Measurements from ENCODE around the gene KDM4C.

The KDM4C gene

GRCh38 chr9:7130266-7130820 lies 372.6 kb downstream of the KDM4C start:
- Histone ChIP-seq H3K9ac (ENCODE audit: insufficient read length) (no peak overlapping the region), H3K27ac (no peak overlapping the region), H3K4me3 (no peak overlapping the region), H3K36me3 (ENCODE audit: insufficient read depth, low read length) (no peaks in the 10 kb centered on the region), H3K9me3 (ENCODE audit: low read depth, low read length) (no peaks in the 10 kb centered on the region)
- no peak for DNase-seq (ENCODE audit: low read depth, low spot score)
- no peak for TF ChIP-seq EZH2 (IDR thresholded peaks at IDR 0.05)

- TF ChIP-seq FOXP2 (optimal IDR thresholded peaks at IDR 0.05; ENCODE audit: control extremely low read depth, extremely low read length, insufficient read depth) (no peak), POLR2AphosphoS5 (IDR thresholded peaks at IDR 0.05; ENCODE audit: borderline replicate concordance, low read depth, low read length) (no peak), EZH2 (IDR thresholded peaks at IDR 0.05) (no peak)
- H3K4me3 ChIP-seq = no peak overlapping the region
- no peak overlapping the region for H3K9ac ChIP-seq (ENCODE audit: insufficient read length)
- no peak overlapping the region for H3K27ac ChIP-seq
- no peaks in the 10 kb centered on the region for H3K9me3 ChIP-seq (ENCODE audit: low read depth, low read length)
- DNase-seq (ENCODE audit: low read depth, low spot score) = no peak
- H3K36me3 ChIP-seq (ENCODE audit: insufficient read depth, low read length) = no peaks in the 10 kb centered on the region
These were observed 374.8 kb downstream of the KDM4C start for GRCh38 chr9:7132605-7133004.

DNA sequence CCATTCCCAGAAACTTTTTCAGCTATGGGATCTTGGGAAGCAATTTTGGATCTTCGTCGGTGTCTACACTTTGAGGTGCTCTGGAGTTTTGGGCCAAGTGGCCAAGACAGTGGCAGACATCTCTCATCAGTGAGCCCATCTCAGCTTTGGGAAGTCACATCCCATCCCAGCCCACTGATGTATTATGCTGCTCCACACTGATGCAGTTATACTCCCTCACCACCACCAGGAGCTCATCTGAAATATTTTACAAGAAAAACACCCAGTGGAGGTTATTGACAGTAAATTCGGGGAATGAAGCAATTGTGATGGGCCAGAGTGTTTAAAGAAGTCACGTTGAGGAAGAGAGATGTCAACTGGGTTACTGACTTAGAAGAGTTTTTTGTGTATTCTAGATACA lies 378.0 kb downstream of the KDM4C start:
- no peak for TF ChIP-seq FOXP2 (optimal IDR thresholded peaks at IDR 0.05; ENCODE audit: control extremely low read depth, extremely low read length, insufficient read depth)
- no peak for TF ChIP-seq EZH2 (IDR thresholded peaks at IDR 0.05)
- TF ChIP-seq POLR2AphosphoS5 (IDR thresholded peaks at IDR 0.05; ENCODE audit: borderline replicate concordance, low read depth, low read length) = no peak
- no peak overlapping the region for H3K27ac ChIP-seq
- H3K36me3 ChIP-seq (ENCODE audit: insufficient read depth, low read length) = no peaks in the 10 kb centered on the region
- H3K4me3 ChIP-seq = no peak overlapping the region
- DNase-seq (ENCODE audit: low read depth, low spot score) = no peak
- no peak overlapping the region for H3K9ac ChIP-seq (ENCODE audit: insufficient read length)
- no peaks in the 10 kb centered on the region for H3K9me3 ChIP-seq (ENCODE audit: low read depth, low read length)

DNA sequence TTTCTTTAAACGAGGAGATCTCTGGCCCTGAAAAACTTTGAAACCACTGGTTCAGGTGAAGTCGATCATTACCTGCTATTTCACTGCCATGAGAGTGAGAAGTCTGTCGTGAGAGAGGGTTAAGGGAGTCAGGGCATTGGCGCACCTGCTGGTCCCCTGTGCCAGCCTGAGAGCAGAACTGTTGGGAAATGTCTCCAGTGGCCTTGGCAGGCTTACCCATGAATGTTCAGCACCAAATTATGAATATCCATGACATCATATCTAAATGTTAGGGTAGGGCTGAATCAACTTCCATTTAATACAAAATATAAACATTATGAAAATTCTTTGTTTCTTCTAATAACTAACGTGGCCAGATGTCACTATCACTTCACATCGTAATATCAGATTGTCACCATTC lies 379.3 kb downstream of the KDM4C start:
- H3K36me3 ChIP-seq (ENCODE audit: insufficient read depth, low read length) = no peaks in the 10 kb centered on the region
- H3K9me3 ChIP-seq (ENCODE audit: low read depth, low read length) = no peaks in the 10 kb centered on the region
- H3K4me3 ChIP-seq = no peak overlapping the region
- no peak overlapping the region for H3K27ac ChIP-seq
- TF ChIP-seq EZH2 (IDR thresholded peaks at IDR 0.05) = no peak
- TF ChIP-seq POLR2AphosphoS5 (IDR thresholded peaks at IDR 0.05; ENCODE audit: borderline replicate concordance, low read depth, low read length) = no peak
- TF ChIP-seq FOXP2 (optimal IDR thresholded peaks at IDR 0.05; ENCODE audit: control extremely low read depth, extremely low read length, insufficient read depth) = no peak
- DNase-seq (ENCODE audit: low read depth, low spot score) = no peak
- H3K9ac ChIP-seq (ENCODE audit: insufficient read length) = no peak overlapping the region

GRCh38 chr9:7137571-7137970 lies 379.8 kb downstream of the KDM4C start:
- no peak for DNase-seq (ENCODE audit: low read depth, low spot score)
- no peaks in the 10 kb centered on the region for H3K9me3 ChIP-seq (ENCODE audit: low read depth, low read length)
- H3K36me3 ChIP-seq (ENCODE audit: insufficient read depth, low read length) = no peaks in the 10 kb centered on the region
- H3K9ac ChIP-seq (ENCODE audit: insufficient read length) = no peak overlapping the region
- H3K27ac ChIP-seq = no peak overlapping the region
- no peak for TF ChIP-seq POLR2AphosphoS5 (IDR thresholded peaks at IDR 0.05; ENCODE audit: borderline replicate concordance, low read depth, low read length)
- no peak for TF ChIP-seq EZH2 (IDR thresholded peaks at IDR 0.05)
- no peak for TF ChIP-seq FOXP2 (optimal IDR thresholded peaks at IDR 0.05; ENCODE audit: control extremely low read depth, extremely low read length, insufficient read depth)
- H3K4me3 ChIP-seq = no peak overlapping the region

DNA sequence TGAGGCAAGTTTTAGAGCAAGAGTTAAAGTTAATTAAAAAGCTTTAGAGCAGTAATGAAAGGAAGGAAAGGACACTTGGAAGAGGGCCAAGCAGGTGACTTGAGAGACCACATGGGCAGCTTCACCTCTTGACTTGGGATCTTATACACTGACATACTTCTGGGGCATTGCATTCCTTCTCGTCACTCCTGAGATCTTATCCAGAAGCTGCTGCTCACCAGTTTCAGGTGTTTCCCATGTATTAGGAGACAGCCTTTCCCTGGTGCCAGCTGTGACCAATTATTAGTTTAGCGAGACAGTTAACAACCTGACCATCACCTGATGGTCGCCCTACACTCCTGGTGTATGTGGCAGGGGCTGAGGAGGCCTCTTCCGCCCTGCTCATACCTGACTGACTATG lies 382.1 kb downstream of the KDM4C start:
- no peak overlapping the region for H3K9ac ChIP-seq (ENCODE audit: insufficient read length)
- TF ChIP-seq FOXP2 (optimal IDR thresholded peaks at IDR 0.05; ENCODE audit: control extremely low read depth, extremely low read length, insufficient read depth) = no peak
- no peak for TF ChIP-seq EZH2 (IDR thresholded peaks at IDR 0.05)
- no peak for TF ChIP-seq POLR2AphosphoS5 (IDR thresholded peaks at IDR 0.05; ENCODE audit: borderline replicate concordance, low read depth, low read length)

GRCh38 chr9:7140401-7140800 lies 382.6 kb downstream of the KDM4C start:
- no peaks in the 10 kb centered on the region for H3K9me3 ChIP-seq (ENCODE audit: low read depth, low read length)
- H3K9ac ChIP-seq (ENCODE audit: insufficient read length) = no peak overlapping the region
- DNase-seq (ENCODE audit: low read depth, low spot score) = no peak
- TF ChIP-seq EZH2 (IDR thresholded peaks at IDR 0.05) (no peak), POLR2AphosphoS5 (IDR thresholded peaks at IDR 0.05; ENCODE audit: borderline replicate concordance, low read depth, low read length) (no peak), FOXP2 (optimal IDR thresholded peaks at IDR 0.05; ENCODE audit: control extremely low read depth, extremely low read length, insufficient read depth) (no peak)
- H3K27ac ChIP-seq = no peak overlapping the region
- no peaks in the 10 kb centered on the region for H3K36me3 ChIP-seq (ENCODE audit: insufficient read depth, low read length)
- H3K4me3 ChIP-seq = no peak overlapping the region

More for the DNA sequence above, 382.1 kb downstream of the KDM4C start:
- no peak overlapping the region for H3K27ac ChIP-seq
- no peaks in the 10 kb centered on the region for H3K9me3 ChIP-seq (ENCODE audit: low read depth, low read length)
- DNase-seq (ENCODE audit: low read depth, low spot score) = no peak
- H3K36me3 ChIP-seq (ENCODE audit: insufficient read depth, low read length) = no peaks in the 10 kb centered on the region
- no peak overlapping the region for H3K4me3 ChIP-seq

- no peak overlapping the region for H3K27ac ChIP-seq
- DNase-seq (ENCODE audit: low read depth, low spot score) = no peak
- no peak overlapping the region for H3K4me3 ChIP-seq
- TF ChIP-seq POLR2AphosphoS5 (IDR thresholded peaks at IDR 0.05; ENCODE audit: borderline replicate concordance, low read depth, low read length) (no peak), EZH2 (IDR thresholded peaks at IDR 0.05) (no peak), FOXP2 (optimal IDR thresholded peaks at IDR 0.05; ENCODE audit: control extremely low read depth, extremely low read length, insufficient read depth) (no peak)
- H3K9me3 ChIP-seq (ENCODE audit: low read depth, low read length) = no peaks in the 10 kb centered on the region
- H3K36me3 ChIP-seq (ENCODE audit: insufficient read depth, low read length) = no peaks in the 10 kb centered on the region
- no peak overlapping the region for H3K9ac ChIP-seq (ENCODE audit: insufficient read length)
These were observed 385.9 kb downstream of the KDM4C start for GRCh38 chr9:7143645-7144200.

Data from SK-N-MC (cell line).